Activated CD8-positive, alpha-beta memory T cell treated with anti-CD3 and anti-CD28 coated beads, Interleukin-2, amount 50 U/mL, for 24 hours (primary cell): ENCODE data around the gene SHCBP1L.

Experiments
- DNase-seq: peaks from one replicate; pipeline ENCODE4 v3.0.0-alpha.2; 2020; ENCODE audit errors: extremely low read depth

SHCBP1L gene

DNA sequence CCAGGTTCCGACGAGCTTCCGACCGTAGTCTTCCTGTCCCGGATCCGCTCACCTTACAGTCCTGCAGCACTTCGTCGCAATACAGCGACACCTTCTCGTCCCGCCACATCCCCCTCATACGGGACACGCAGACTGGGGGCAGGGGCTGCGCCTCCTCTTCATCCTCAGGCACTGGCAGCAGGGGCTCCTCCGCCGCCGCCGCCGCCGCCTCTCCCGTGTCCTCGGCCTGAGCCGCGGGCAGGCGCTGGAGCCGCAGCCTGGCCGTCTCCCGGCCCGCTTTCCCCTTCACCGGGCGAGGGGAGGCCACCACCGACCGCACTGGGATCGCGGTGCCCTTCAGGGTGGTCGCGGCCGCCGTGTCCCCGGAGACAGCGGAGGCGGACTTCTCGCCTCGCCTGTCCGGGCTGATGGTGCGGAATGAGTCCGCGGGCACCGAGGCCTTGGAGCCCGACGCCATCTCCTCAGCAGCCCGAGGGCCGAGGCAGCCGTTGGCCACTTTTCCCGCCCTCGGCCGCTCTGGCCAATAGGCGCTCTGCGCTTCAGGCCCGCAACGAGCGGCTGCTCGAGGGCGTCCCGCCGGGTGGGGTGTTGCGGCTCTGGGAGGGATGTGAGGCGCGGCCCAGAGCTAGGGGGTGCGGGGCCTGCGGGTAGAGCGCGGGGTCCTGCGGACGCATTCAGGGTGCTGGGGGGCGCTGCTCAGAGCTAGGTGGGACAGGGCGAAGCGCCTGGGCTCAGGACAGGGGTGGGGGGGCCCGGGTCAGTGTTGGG lies at the start of gene SHCBP1L:
TSS of gene SHCBP1L (minus strand) at position 490 of the 768 bp plus-strand sequence. CDS start at position 457, 33 bp downstream.
- no peak for DNase-seq

DNA sequence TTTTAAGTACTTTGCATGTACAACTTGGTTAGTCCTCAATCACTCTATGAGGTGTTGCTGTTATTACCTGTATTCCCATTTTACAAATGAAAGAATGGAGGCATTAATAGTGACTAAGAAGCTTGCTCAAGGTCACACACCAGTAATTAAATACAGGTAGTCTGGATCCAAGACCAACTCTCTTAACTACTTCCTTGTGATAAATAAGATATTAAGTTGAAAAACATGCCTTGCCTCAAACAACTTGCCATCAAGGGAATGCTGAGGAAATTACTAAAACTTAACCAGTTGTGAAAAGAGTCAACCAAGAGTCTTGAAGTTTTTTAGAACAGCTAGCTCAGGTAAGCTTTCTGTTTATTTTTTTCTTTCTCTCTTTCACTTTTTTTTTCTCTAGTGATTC lies 49.3 kb upstream of the SHCBP1L start:
- no peak for DNase-seq

DNA sequence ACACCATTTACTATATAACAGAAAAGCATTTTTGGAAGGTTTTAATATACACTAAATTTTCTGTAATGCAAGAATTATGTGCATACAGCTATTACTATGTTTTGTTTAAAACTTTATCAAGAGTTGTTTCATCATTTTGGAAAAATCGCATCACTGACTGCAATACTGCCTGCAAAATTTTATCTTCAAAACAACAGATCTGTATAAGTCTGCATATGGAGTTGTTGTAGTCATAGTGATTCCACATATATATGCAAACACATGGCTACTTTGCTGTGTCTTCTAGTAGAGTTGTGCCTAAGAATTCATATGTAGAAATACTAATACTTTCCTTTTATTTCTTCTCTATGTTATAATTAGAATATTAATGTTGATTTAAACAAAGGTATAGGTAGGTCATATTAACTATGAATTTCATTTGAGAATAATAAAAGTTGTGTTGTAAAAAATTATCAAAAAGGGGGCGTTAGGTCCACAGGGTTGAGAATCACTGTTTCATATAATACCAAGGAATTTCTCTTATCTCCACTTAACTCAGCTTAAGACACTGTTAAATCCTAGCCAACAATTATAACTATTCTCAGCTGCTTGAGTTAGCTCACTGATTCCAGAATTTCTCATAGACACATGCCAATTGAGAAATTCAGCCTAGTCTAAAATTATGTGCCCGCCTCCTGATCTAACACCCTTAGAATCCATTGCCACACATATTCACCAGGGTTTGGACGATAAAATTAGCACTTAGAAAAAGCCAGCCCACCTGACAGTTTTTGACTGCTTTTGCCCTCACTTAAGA lies 47.4 kb upstream of the SHCBP1L start:
- DNase-seq: no peak

DNA sequence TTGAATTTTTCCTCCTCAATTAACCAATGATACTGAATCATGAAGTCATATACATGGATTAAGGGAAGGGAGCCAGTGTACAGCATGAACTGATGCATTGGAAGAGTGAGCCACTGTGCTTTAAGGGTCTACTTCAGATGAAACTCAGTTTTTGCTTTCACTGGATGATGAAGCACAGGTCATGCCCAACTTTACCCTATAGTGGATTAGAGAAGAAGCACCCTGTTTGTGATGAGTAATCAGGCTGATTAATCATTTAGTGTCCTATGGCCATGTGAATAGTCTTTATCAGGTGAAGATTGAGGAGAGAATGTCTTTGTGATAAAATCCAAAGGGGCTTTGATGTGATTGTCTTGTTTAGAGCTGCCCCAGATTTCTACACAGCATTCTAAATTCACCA lies 45.5 kb upstream of the SHCBP1L start:
- DNase-seq: no peak

DNA sequence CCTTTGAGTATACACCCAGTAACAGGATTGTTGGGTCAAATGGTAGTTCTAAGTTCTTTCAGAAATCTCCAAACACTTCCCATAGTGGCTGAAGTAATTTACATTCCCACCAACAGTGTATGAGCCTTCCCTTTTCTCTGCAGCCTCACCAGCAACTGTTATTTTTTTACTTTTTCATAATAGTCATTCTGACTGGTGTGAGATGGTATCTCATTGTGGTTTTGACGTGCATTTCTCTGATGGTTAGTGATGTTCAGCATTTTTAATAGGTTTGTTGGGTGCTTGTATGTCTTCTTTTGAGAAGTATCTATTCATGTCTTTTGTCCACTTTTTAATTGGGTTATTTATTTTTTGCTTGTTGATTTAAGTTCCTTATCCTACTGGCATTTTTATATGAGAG lies 43.9 kb upstream of the SHCBP1L start:
- no peak for DNase-seq

DNA sequence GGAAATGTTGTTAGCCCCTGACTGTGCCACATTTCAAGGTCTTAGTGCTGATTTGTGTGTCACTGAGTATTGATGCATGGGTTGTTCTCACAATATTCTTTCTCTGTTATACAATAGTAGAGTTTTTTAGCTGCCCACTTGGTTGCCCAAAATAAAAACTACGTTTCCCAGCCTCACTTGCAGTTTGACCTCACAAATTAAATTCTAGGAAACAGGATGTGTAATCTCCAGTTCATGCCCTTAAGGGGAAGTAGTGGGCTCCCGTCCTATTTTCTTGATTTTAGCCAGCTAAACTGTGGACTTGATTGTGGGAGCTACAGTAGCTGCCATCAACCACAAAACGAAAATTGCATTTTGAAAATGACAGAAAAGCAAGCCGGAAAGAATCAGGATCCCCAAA lies 42.9 kb upstream of the SHCBP1L start:
- DNase-seq: no peak

DNA sequence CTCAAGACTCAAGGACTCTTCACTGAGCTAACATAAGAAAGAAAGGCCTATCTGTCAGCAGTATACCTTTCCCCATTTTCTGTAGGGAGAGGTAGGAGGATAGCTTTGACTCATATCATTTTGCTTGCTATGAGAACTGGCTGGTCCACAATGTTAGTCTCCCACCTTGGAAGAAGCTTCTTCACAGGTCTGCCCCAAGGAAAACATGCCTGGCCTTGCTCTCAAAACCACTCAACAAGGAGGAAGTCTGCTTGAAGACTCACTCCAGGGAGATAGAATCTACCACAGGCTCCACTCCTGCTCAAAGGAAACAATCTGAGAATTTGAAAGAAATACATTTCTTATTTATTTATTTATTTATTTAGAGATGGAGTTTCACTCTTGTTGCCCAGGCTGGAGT lies 40.8 kb upstream of the SHCBP1L start:
- DNase-seq: no peak

DNA sequence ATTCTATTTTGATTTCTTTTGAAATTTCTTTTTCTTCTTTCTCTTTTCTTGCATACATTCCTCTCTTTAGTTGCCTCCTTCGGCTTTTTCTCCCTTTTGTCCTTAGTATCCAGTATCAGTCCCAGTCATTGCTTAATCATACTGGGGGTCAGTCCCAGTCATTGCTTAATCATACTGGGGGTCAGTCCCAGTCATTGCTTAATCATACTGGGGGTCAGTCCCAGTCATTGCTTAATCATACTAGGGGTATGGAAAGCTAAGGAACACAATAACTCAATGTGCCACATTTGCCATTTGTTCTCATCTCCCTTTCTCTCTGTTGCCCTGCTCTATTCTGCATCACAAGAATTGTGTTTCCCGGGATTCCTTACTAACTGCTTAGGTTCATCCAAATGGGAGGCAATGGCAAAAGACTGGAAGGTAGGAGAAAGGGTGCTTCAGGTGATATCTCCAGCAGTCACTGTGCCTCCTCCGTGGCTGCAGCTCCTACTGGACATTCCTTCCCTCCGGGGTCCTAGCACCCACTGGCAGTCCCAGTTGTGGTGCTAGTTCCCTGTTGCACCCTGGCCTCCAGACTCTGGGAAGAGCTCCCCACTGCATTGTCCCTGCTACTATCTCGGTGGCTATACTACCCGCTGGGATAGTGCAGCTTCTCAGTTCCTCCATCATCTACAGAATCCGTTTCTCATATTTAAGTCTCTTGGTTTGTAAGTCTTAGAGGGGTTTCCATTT lies 37.6 kb upstream of the SHCBP1L start:
- DNase-seq: no peak

DNA sequence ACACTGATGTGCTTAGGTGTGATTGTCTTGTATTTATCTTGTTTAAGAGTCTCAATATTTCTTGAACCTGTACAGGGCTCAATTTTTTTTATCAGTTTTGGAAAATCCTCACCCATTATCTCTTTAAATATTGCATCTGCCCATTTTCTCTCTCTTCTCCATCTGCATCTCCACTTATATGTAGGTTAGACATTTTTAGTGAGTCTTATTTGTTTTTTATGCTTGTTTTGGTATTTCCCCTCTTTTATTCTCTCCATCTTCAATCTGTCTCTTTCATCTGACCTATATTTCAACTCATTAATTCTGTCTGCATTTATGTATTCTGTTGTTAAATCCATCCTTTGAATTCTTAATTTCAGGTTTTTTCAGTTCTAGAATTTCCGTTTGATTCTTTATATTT lies 32.9 kb upstream of the SHCBP1L start:
- DNase-seq: no peak

DNA sequence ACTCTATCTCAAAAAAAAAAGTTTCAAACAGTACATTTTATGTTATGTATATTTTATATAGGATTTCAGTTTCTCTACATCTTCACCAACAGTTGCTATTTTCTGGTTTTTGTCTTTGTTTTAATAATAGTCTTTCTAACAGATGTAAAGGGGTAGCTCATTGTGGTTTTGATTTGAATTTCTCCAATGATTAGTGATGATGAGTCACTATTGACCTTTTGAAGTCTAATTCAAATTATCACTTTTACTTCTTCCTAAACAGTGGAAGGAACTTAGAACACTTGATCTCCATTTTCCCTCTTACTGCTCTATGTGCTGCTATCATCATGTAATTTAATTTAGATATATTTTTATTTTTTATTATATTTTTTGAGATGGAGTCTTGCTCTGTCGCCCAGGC lies 31.7 kb upstream of the SHCBP1L start:
- DNase-seq: no peak

DNA sequence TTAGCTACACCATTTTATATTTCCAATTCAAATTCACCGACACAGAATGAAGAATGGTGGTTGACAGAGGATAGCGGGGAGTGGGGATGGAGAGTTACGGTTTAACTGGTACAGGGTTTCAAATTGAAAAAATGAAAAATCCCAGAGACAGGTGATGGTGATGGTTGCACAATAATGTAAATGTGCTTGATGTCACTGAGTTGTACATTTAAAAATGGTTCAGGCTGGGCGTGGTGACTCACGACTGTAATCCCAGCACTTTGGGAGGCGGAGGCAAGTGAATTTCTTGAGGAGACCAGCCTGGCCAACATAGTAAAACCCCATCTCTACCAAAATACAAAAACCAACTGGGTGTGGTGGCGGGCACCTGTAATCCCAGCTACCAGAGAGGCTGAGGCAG lies 31.2 kb upstream of the SHCBP1L start:
- no peak for DNase-seq

DNA sequence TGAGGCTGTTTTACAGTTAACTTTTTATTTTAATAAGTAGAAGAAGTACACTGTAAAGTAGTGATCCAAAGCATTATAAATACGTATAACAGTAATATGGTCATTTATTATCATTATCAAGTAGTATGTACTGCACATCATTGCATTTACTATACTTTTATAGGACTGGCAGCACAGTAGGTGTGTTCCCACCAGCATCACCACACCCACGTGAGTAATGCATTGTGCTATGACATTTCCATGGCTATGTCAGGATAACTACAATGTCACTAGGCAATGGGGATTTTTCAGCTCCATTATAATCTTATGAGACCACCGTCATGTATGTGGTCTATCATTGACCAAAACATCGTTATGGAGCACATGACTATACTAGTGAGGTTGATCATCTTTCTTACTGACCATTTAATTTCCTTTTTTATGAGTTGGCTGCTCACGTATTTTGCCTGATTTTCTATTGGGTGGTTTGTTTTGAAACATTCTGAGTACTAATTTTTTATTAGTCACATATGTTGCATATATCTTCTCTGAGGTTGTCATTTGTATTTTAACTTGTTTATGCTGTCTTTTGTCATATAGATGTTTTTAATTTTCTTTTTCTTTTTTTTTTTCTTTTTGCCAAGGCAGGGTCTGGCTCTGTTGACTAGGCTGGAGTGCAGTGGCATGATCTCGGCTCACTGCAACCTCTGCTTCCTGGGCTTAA lies 25.3 kb upstream of the SHCBP1L start:
- DNase-seq: no peak

DNA sequence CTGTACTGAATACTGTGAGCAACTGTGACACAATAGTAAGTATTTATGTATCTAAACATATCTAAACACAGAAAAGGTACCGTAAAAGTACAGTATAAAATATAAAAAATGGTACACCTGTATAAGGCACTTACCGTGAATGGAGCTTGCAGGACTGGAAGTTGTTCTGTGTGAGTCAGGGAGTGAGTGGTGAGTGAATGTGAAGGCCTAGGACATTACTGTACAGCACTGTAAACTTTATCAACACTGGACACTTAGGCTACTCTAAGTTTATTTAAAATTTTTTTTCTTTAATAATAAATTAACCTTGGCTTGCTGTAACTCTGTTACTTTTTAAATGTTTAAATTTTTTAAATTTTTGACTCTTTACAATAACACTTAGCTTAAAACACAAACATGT lies 24.5 kb upstream of the SHCBP1L start:
- DNase-seq: no peak

DNA sequence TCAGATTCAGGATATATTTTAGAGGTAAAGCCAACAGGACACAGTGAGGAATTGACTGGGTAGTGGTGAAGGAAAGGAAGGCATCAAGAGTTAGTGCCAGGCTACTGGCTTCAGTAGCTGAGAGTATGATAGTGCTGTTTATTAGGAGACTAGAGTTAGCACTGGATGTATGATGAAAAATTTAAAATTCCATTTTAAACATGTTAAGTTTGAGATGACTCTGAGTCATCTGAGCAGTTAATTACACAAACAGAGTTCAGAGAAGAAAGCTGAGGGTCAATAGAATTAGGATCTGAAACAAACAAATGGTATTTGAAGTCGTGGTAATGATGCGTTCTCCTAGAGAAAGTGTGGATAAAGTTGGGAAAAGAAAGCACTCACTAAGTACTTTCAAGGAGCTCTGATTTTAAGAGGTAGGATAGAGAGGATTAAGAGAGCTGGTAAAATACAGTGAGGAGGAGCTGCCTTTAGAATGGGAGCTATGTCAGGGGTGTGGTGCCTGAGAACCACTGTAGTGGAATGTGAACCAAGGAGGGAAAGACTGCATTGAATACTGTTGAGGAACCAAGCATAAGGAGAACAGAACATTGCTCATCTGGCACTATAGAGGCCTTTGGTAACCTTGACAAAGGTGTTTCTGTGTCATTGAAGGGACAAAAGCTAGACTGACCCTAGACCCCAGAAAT lies 21.7 kb upstream of the SHCBP1L start:
- DNase-seq: no peak

DNA sequence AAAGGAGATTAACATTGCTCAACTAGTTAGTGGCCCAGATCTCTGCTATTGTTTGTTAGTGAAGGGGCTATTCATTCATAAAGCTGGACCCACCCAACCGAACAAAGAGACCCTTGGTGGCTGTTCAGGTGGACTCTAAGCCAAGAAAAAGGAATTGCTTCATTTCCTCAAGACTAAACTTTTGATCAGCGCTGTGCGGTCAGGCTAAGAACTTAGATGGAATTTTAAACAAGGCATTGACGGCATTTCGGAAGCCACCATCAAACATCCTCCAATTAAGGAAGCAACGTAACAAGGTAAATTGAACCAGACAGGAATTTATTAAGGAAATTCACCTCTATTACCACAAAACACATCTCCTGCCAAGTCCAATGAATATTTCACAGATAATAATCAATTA lies 19.9 kb upstream of the SHCBP1L start:
- no peak for DNase-seq

DNA sequence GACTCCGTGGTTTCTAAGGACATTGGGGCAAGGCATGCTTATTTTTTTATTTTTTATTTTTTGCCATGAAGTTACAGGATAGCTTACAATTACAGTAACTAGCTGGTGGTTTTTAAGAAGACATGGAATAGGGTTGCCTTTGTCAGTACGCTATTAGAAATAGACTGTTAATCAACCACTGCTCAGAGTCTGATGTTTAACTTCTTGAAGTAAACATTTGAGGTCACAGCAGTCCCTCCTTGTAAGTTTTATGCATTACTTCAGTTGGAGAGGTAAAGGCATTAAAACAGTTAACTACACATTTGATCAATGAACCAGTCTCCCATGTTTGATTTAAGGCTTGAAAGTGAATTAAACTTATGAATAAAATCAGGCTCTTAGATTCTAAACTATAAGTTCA lies 19.3 kb upstream of the SHCBP1L start:
- DNase-seq: no peak

DNA sequence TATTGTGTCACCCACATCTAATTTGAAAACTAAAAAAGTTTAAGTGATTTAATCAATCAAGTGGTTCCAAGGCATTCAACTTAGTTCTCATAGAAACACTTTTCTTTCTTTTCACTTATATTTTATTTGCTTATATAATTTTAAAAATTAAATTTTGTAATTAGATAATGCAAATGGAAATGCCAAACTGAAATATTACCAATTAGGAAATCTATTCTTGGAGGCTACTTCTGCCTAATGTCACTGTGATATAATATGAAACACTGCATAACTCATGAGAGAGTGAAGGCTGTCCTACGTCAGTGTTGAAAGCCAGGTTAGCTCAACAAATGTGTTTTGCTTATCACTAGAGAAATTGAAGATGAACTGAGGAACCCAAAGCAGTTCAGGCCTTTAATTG lies 18.3 kb upstream of the SHCBP1L start:
- DNase-seq: no peak

DNA sequence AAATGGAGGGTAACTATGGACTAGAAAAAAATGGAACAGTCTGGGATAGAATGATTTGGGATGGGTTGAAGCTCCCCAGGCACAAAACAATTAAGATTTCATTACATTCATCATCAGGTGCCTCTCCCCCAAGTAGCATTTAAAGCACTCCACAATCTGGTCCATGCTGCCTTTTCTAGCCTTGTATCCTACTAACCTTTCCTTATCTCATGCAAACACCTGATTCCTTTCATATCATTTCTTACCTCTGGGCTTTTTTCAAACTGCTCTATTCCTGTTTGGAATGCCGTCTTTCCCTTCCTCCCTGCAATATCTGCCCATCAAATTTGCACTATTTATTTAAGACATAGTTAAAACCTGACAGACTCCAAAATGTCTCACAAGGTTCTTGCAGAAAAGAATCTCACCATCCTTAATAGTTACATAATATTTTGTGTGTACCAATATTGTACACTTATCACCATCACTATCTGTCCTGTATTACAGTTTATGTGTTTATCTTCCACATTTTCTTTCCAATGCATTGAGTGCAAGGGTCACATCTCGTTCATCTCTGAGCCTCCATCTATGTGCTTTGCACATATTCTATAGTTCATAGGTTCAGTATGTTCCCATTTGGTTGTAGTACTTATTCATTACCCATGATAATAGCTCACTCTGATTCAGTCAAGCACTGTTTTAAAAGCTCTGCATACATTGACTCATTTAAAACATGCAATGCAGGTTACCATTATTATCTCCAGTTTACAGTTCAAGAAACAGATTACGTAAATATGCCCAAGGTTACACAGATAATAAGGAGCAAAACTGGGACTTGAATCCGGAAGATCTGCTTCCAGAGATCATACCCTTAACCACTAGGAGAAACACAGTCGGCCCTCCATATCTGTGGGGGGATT lies 16.1 kb upstream of the SHCBP1L start:
- DNase-seq: no peak

DNA sequence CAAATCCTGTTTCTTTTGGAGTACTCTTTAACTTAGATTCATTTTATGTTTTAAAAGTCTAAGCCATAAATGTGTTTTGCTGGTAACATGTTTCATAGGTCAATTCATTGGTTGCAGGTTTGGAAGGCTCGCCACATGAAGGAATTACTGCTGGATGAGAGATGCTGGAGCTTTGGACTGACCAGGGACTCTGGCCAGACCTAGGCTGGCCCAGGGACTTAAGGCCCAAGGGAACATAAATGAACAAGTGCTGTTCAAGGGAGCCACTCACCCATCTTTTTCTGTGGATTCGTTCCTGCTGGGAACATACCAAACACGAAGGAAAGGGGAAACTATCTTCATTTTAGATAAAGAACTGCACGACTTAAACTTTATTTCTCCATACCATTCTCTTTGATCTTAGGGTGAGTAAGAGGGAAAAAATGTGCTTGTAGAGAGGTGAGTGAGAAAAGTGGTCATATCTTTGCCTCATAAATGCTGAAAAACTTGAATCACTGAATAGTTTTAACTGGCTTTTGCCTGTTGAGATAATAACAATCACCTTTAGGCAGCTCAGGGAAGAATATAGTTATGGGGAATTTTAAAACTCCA lies 15.3 kb upstream of the SHCBP1L start:
- no peak for DNase-seq

DNA sequence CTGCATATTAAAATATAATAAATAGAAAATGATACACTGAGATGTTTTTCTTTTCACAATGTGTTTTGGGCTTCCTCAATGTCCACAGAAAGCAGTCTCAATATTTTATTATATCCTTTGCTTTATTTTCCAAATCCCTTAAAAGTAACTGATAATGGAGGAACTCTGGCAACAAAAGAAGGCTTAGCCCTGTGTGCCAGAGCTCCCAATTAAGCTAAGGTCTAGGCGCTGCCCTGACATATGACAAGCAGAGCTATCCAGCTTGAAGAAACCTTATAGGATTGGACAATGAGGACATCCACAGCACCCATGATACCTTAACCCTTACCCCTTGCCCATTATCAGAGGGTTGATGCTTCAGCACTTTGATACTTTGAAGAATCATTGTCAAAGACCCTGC lies 12.9 kb upstream of the SHCBP1L start:
- DNase-seq: no peak
